Sigmoid colon (tissue), 7 donors: ENCODE data around the gene MDM4. TPM values are rescaled to one million over a fixed set of nuclear protein-coding genes. Genes with fewer than 3 reads are reported as not detected.
A peak's percentile ranks its signal among the peaks of the same experiment; 100 is the strongest.

Experiments
- DNase-seq: peaks from one replicate; pipeline ENCODE4 v3.0.0-alpha.2; 2019
- H3K27ac ChIP-seq, 4 donors: fragments of 200-600 bp; sonication (generic); one replicate each; pipeline ENCODE4 v1.5.1; 2016 to 2019; ENCODE audit warnings: mild to moderate bottlenecking in 1 of 4
- H3K27me3 ChIP-seq, 3 donors: fragments of 200-600 bp; sonication (generic); one replicate each; pipeline ENCODE4 v1.5.1; 2019; ENCODE audit warnings: mild to moderate bottlenecking in 1 of 3
- H3K36me3 ChIP-seq, 4 donors: fragments of 200-600 bp; sonication (generic); one replicate each; pipeline ENCODE4 v1.5.1; 2016 to 2019
- H3K4me1 ChIP-seq, 4 donors: fragments of 200-600 bp; sonication (generic); one replicate each; pipeline ENCODE4 v1.5.1; 2017 to 2019
- H3K4me3 ChIP-seq, 4 donors: fragments of 200-600 bp; sonication (generic); one replicate each; pipeline ENCODE4 v1.5.1; 2017 to 2019; ENCODE audit warnings: mild to moderate bottlenecking in 2 of 4, moderate library complexity in 1 of 4
- H3K9me3 ChIP-seq, 4 donors: fragments of 200-600 bp in 3 of 4; sonication (generic) in 3 of 4; one replicate each; pipeline versions ENCODE4 v1.5.1 to v1.6.1; 2013 to 2019
- EP300 ChIP-seq, 4 donors: sonication (generic); formaldehyde crosslinking; IDR thresholded peaks; one replicate each; pipeline ENCODE4 v1.6.1; 2017; ENCODE audit warnings: antibody characterized with exemption in 4 of 4
- POLR2A ChIP-seq, 2 donors: fragments of 450-650 bp; IDR thresholded peaks; one replicate each; pipeline ENCODE4 v1.6.1; 2016; ENCODE audit warnings: antibody characterized with exemption in 2 of 2, mild to moderate bottlenecking in 2 of 2, moderate library complexity in 2 of 2
- POLR2AphosphoS5 ChIP-seq, 4 donors: sonication (generic); formaldehyde crosslinking; IDR thresholded peaks; one replicate each; pipeline ENCODE4 v1.6.1; 2017; ENCODE audit warnings: antibody characterized with exemption in 4 of 4
- WGBS, 2 donors: extraction: QIAGEN DNeasy Blood & Tissue Kit; methylation state at CpG; one replicate each; pipeline ENCODE4 v1.1.7; 2013; 5-methylcytosine and 5-hydroxymethylcytosine counted together
- intact Hi-C: fragments of 100-400 bp; cut with DNase I; formaldehyde crosslinking; loops from one replicate; pipeline ENCODE4 v1.15.1; 2023
- polyA plus RNA-seq, 3 donors: library from polyadenylated mRNA; stranded (reverse); fragments of 200-250 nt; gene quantifications; one replicate each; pipeline ENCODE4 v1.2.3, GENCODE V29; 2013
- total RNA-seq, 4 donors: library from RNA; depleted of rRNA; stranded (reverse); fragments of >200 nt; gene quantifications; one replicate each; pipeline ENCODE4 v1.1.0, GENCODE V29; 2016
- TF ChIP-seq, protein P1 (sequence below), 4 experiments: fragments of 450-650 bp in 3 of 4; fragments of 200-600 bp in 1 of 4; IDR thresholded peaks; one replicate each; pipeline ENCODE4 v1.5.1; 2016 to 2019; ENCODE audit warnings: antibody characterized with exemption in 4 of 4, mild to moderate bottlenecking in 3 of 4, moderate library complexity in 2 of 4
- donor health status: healthy with polysubstance abuse.
- donor health status: Bipolar disorder and iron deficiency.
- donor health status: healthy.

MDM4 gene
- total and polyA plus RNA-seq, 7 donors, result 1.2 to 82.0 (median 48.2) TPM

DNA sequence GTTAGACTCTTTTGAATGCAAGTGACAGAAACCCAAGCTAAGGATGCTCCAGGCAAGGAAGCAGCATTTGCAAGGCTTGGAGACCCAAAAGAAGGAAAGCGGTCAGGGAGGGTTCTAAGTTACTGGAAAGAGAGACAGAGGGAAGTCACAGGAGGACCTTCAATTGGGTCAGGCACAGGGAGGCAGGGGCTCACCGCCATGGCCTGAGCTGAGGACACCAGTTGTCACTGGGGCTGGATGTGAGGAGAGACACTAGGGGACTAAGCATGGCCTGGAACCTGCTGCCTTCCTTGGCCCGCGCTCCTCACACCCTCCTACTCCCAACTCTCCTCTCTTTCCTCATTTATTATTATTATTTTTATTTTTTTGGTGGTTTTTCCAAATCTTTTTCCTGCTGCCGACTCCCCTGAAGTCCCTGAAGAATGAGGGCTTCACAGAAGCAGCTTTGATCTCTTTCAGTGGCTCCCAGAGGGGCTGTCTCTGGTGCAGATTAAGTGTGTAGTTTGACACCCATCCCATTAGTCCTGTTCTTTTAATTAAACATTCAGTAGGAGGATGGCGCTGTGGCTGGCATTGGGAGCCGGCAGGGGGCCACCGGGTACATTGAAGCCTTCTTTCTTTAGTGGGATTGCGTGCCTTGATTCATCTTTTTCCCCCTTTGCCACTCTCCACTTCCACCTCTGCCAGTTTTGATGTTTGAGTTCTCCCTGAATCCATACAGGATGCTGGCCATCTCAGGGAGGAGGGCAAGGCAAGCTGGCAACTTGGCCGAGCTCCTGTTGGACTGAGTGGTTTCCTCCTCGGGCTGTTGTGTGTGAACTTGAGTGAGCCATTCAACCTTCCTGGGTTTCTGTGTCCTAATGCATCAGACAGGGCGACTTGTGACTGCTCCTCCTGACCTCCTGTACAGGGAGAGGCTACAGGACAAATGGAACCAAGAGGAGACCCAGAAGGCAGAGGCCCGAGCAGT is 59.3 kb downstream of the MDM4 start:
- intact Hi-C loops, result no loop called here
- 92% methylated on average over 13 of the region's 13 CpGs for whole genome bisulfite sequencing, 2 donors
- TF ChIP-seq, protein P1, sequence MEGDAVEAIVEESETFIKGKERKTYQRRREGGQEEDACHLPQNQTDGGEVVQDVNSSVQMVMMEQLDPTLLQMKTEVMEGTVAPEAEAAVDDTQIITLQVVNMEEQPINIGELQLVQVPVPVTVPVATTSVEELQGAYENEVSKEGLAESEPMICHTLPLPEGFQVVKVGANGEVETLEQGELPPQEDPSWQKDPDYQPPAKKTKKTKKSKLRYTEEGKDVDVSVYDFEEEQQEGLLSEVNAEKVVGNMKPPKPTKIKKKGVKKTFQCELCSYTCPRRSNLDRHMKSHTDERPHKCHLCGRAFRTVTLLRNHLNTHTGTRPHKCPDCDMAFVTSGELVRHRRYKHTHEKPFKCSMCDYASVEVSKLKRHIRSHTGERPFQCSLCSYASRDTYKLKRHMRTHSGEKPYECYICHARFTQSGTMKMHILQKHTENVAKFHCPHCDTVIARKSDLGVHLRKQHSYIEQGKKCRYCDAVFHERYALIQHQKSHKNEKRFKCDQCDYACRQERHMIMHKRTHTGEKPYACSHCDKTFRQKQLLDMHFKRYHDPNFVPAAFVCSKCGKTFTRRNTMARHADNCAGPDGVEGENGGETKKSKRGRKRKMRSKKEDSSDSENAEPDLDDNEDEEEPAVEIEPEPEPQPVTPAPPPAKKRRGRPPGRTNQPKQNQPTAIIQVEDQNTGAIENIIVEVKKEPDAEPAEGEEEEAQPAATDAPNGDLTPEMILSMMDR (IDR thresholded peaks at IDR 0.05), result no peak
- no peak for TF ChIP-seq POLR2A (IDR thresholded peaks at IDR 0.05)

DNA sequence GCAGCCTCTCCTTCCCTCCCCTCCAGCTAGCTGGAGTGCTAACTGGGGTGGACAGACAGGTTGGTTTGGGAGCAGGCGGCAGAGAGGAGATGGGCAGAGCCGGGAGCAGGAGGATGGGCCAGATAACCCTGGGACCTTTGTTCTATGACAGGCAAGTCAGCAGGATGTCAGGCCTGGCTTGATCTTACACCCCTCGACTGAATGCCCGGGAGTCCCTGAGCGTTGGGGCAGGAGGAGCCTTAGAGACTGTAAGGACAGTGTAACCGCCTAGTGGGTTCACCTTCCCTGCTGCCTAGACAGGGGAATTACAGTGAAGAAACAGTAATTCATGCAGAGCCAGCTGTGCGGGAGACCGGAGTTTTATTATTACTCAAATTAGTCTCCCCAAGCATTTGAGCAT is 60.2 kb downstream of the MDM4 start:
- Histone ChIP-seq H3K4me1 (peaks cover 0 to 4% (median 0%) of the 10 kb centered on the region in 4 donors), H3K27me3 (no peaks in the 10 kb centered on the region), H3K4me3 (no peak overlapping the region), H3K27ac (no peak overlapping the region), H3K36me3 (no peaks in the 10 kb centered on the region), H3K9me3 (no peaks in the 10 kb centered on the region)
- DNase-seq, result no peak
- intact Hi-C loops, result no loop called here
- TF ChIP-seq, protein P1 (IDR thresholded peaks at IDR 0.05), result no peak
- TF ChIP-seq POLR2AphosphoS5 (IDR thresholded peaks at IDR 0.05) (no peak), POLR2A (IDR thresholded peaks at IDR 0.05) (no peak), EP300 (IDR thresholded peaks at IDR 0.05) (no peak)
- 94% methylated on average over 8 of the region's 8 CpGs for WGBS, 2 donors

More for the DNA sequence above, 59.3 kb downstream of the MDM4 start:
- Histone ChIP-seq H3K27me3 (no peaks in the 10 kb centered on the region), H3K36me3 (no peaks in the 10 kb centered on the region), H3K9me3 (no peaks in the 10 kb centered on the region), H3K27ac (no peak overlapping the region), H3K4me3 (no peak overlapping the region), H3K4me1 (peaks cover 0 to 4% (median 0%) of the 10 kb centered on the region in 4 donors)
- no peak for DNase-seq

DNA sequence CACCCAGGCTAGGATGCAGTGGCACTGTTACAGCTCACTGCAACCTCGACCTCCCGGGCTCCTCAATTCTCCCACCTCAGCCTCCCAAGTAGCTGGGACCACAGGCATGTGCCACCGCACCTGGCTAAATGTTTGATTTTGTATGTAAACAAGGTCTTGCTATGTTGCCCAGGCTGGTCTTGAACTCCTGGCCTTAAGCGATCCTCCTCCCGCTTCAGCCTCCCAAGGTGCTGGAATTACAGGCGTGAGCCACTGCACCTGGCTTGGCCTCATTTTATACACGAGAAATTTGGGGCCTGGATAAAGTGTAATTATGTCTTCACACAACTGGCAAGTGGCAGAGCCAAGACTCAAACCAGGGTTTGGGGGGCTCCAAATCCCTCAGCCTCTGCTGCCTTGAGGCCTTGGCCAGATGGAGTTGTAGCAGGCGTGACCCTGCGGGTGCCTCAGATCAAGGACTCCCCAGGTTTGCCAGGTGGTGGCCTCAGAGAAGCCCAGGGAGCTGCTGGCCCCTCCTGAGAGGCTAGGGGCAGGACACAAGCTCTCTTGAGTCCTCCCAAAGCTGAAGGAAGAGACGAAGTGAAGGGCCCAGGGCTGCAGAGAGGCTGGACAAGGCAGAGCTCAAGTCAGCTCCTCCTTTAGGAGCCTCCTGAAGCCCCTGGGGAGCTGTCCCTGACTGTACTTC is 61.7 kb downstream of the MDM4 start:
- no peaks in the 10 kb centered on the region for H3K9me3 ChIP-seq
- DNase-seq, result no peak
- H3K4me1 ChIP-seq, result peaks cover 0 to 4% (median 0%) of the 10 kb centered on the region in 4 donors
- no peaks in the 10 kb centered on the region for H3K36me3 ChIP-seq
- 88 to 91% methylated on average over 10 of the region's 10 CpGs for WGBS, 2 donors
- TF ChIP-seq EP300 (IDR thresholded peaks at IDR 0.05) (no peak), POLR2A (IDR thresholded peaks at IDR 0.05) (no peak), POLR2AphosphoS5 (IDR thresholded peaks at IDR 0.05) (no peak)
- TF ChIP-seq, protein P1 (IDR thresholded peaks at IDR 0.05), result no peak
- intact Hi-C loops, result no loop called here
- H3K27ac ChIP-seq, result no peak overlapping the region
- no peaks in the 10 kb centered on the region for H3K27me3 ChIP-seq
- H3K4me3 ChIP-seq, result no peak overlapping the region

DNA sequence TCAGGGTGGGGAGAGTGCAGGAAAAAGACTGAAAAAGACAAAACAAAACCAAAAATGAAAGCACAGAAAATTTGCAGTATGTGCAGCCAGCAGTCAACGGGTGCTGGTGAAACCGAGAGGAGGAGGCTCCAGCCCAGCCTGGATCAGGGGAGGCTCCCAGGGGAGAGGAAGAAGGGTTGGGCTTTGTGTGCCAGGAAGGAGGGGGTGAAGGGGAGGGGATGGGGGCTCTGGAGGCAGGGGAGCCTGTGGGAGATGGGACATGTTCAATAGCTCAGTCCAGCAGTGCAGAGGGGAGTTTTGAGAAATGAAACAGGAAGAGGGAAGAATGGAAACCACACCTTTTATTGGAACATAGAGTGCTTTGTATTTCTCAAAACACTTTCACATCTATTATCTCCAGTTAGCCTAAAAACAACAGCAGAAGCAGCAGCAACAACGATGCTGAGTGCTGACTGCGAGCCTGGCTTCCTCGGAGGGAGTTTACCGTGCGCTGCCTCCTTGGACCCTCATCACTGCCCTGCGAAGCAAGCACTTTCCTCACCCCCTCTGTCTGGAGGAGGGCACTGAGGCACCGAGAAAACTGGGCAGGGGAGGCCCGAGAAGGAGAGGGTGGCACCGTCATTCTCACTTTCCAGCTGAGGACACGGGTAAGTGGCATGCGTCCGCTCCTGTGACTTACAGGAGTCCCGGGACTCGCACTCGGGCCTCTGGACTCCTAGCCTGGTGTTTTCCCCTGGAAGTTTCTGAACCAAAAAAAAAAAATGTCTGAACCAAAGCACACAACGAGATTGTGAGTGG is 62.9 kb downstream of the MDM4 start:
- TF ChIP-seq POLR2A (IDR thresholded peaks at IDR 0.05), result no peak
- TF ChIP-seq EP300 (IDR thresholded peaks at IDR 0.05), result no peak
- TF ChIP-seq, protein P1 (IDR thresholded peaks at IDR 0.05), result no peak
- no peak for TF ChIP-seq POLR2AphosphoS5 (IDR thresholded peaks at IDR 0.05)
- Histone ChIP-seq H3K9me3 (no peaks in the 10 kb centered on the region), H3K36me3 (no peaks in the 10 kb centered on the region), H3K4me1 (peaks cover 0 to 4% (median 1%) of the 10 kb centered on the region in 4 donors), H3K4me3 (peak overlapping the region in 3 of 4 donors; percentile 10 to 29 (median 23)), H3K27me3 (no peaks in the 10 kb centered on the region), H3K27ac (peak overlapping the region in 3 of 4 donors; percentile 29 to 37 (median 31))
- DNase-seq, result peak; percentile 71
- intact Hi-C loops, result no loop called here
- 49 to 55% methylated on average over 18 of the region's 18 CpGs for WGBS, 2 donors
